Measurements from ENCODE around the gene HORMAD1. TPM values are rescaled to one million over a fixed set of nuclear protein-coding genes. Genes with fewer than 3 reads are reported as not detected.
"Not testable (repeated sequence)": the region's sequence is repeated elsewhere in the genome, so short reads cannot be mapped to it uniquely, and the experiment has no call there.

The HORMAD1 gene
- total RNA-seq, 1 experiment from 2014 or later, result not detected

GRCh38 chr1:150696995-150697927 lies 23.4 kb downstream of the HORMAD1 start, which contains the start of gene GOLPH3L:
Gene GOLPH3L, minus strand, starts transcription at chr1:150697154. Its CDS starts 2,316 bp downstream, at chr1:150694838.
- peak; percentile 100 for DNase-seq (ENCODE audit: low read depth)

- peak; percentile 5 for DNase-seq (ENCODE audit: low read depth)
Measured at GRCh38 chr1:150696590-150696989, 24.1 kb downstream of the HORMAD1 start.

- DNase-seq (ENCODE audit: low read depth), result no peak
Measured at GRCh38 chr1:150696162-150696561, 24.5 kb downstream of the HORMAD1 start.

- DNase-seq (ENCODE audit: low read depth), result no peak
Measured at GRCh38 chr1:150695561-150695960, 25.1 kb downstream of the HORMAD1 start.

- peak; percentile 20 for DNase-seq (ENCODE audit: low read depth)
Measured at GRCh38 chr1:150692720-150693119, 28.0 kb downstream of the HORMAD1 start.

- peak; percentile 6 for DNase-seq (ENCODE audit: low read depth)
Measured at GRCh38 chr1:150688763-150689162, 31.9 kb downstream of the HORMAD1 start.

GRCh38 chr1:150686275-150686674 lies 34.4 kb downstream of the HORMAD1 start:
- DNase-seq (ENCODE audit: low read depth), result no peak

GRCh38 chr1:150683914-150684313 lies 36.8 kb downstream of the HORMAD1 start:
- DNase-seq (ENCODE audit: low read depth), result no peak

GRCh38 chr1:150678988-150679387 lies 41.7 kb downstream of the HORMAD1 start:
- DNase-seq (ENCODE audit: low read depth), result no peak

- DNase-seq (ENCODE audit: low read depth), result no peak
Measured at GRCh38 chr1:150674881-150675280, 45.8 kb downstream of the HORMAD1 start.

GRCh38 chr1:150663321-150663720 lies 57.4 kb downstream of the HORMAD1 start:
- DNase-seq (ENCODE audit: low read depth), result no peak

GRCh38 chr1:150662811-150663210 lies 57.9 kb downstream of the HORMAD1 start:
- DNase-seq (ENCODE audit: low read depth), result no peak

- DNase-seq (ENCODE audit: low read depth), result no peak
Measured at GRCh38 chr1:150661156-150661555, 59.5 kb downstream of the HORMAD1 start.

- no peak for DNase-seq (ENCODE audit: low read depth)
Measured at GRCh38 chr1:150660584-150660983, 60.1 kb downstream of the HORMAD1 start.

- not testable (repeated sequence) for DNase-seq (ENCODE audit: low read depth)
Measured at GRCh38 chr1:150657064-150657463, 63.6 kb downstream of the HORMAD1 start.

GRCh38 chr1:150654635-150655034 lies 66.1 kb downstream of the HORMAD1 start:
- DNase-seq (ENCODE audit: low read depth), result not testable (repeated sequence)

GRCh38 chr1:150650193-150650592 lies 70.5 kb downstream of the HORMAD1 start:
- DNase-seq (ENCODE audit: low read depth), result peak; percentile 11

- no peak for DNase-seq (ENCODE audit: low read depth)
Measured at GRCh38 chr1:150649441-150650075, 71.1 kb downstream of the HORMAD1 start.

Other genes starting within 250 kb of the HORMAD1 start
- gene TARS2, start 233.5 kb downstream of the HORMAD1 start, total RNA-seq (2014; rRNA removed; shearing (Covaris generic)), result 13.1 and 24.0 TPM in 2 replicates
- gene ECM1, start 212.8 kb downstream of the HORMAD1 start, total RNA-seq (2014; rRNA removed; shearing (Covaris generic)), result 50.2 and 55.8 TPM in 2 replicates
- gene FALEC, start 205.1 kb downstream of the HORMAD1 start, total RNA-seq (2014; rRNA removed; shearing (Covaris generic)), result not detected in 2 replicates
- 1.2 and 2.0 TPM in 2 replicates for gene ADAMTSL4, start 171.5 kb downstream of the HORMAD1 start, total RNA-seq (2014; rRNA removed; shearing (Covaris generic))
- gene MCL1, start 141.3 kb downstream of the HORMAD1 start, total RNA-seq (2014; rRNA removed; shearing (Covaris generic)), result 130 and 216 TPM in 2 replicates
- 231 and 284 TPM in 2 replicates for gene ENSA, start 91.3 kb downstream of the HORMAD1 start, total RNA-seq (2014; rRNA removed; shearing (Covaris generic))
- 16.9 and 29.9 TPM in 2 replicates for gene GOLPH3L, start 23.7 kb downstream of the HORMAD1 start, total RNA-seq (2014; rRNA removed; shearing (Covaris generic))
- 26.7 and 69.1 TPM in 2 replicates for gene CTSS, start 44.9 kb upstream of the HORMAD1 start, total RNA-seq (2014; rRNA removed; shearing (Covaris generic))
- gene CTSK, start 87.4 kb upstream of the HORMAD1 start, total RNA-seq (2014; rRNA removed; shearing (Covaris generic)), result 1.7 and 2.1 TPM in 2 replicates
- gene ARNT, start 155.7 kb upstream of the HORMAD1 start, total RNA-seq (2014; rRNA removed; shearing (Covaris generic)), result 30.2 and 38.7 TPM in 2 replicates
- gene CTXND2, start 166.2 kb upstream of the HORMAD1 start, total RNA-seq (2014; rRNA removed; shearing (Covaris generic)), result not detected in 2 replicates
- 27.8 and 31.6 TPM in 2 replicates for gene SETDB1, start 205.5 kb upstream of the HORMAD1 start, total RNA-seq (2014; rRNA removed; shearing (Covaris generic))

All from M059J (cell line).